GM18499 (cell line): ENCODE measurements around the gene FAM43B.
"Not testable (repeated sequence)": the region's sequence is repeated elsewhere in the genome, so short reads cannot be mapped to it uniquely, and the experiment has no call there.

Experiments used
- ATAC-seq: cut with Tn5 transposase; IDR thresholded peaks from one replicate; pipeline ENCODE4 v1.9.1; 2021; ENCODE audit warnings: moderate number of reproducible peaks; ENCODE audit not compliant: insufficient read depth, unreplicated experiment

FAM43B gene

GRCh38 chr1:20551945-20552727, at the start of gene FAM43B:
Gene FAM43B, plus strand, starts transcription at chr1:20552573. Its CDS starts 401 bp downstream, at chr1:20552974.
- no peak for ATAC-seq

GRCh38 chr1:20505488-20505887, 46.9 kb upstream of the FAM43B start:
- no peak for ATAC-seq

GRCh38 chr1:20507248-20507563, 45.2 kb upstream of the FAM43B start:
- no peak for ATAC-seq

GRCh38 chr1:20507564-20508410, 44.6 kb upstream of the FAM43B start, which contains the start of gene MUL1:
Gene MUL1, minus strand, starts transcription at chr1:20508151. Its CDS starts 127 bp downstream, at chr1:20508024.
- ATAC-seq, result no peak

- ATAC-seq, result no peak
These were observed 44.0 kb upstream of the FAM43B start for GRCh38 chr1:20508411-20508771.

GRCh38 chr1:20511518-20512428, 40.6 kb upstream of the FAM43B start:
- ATAC-seq, result no peak

GRCh38 chr1:20519609-20520262, 32.6 kb upstream of the FAM43B start:
- not testable (repeated sequence) for ATAC-seq

GRCh38 chr1:20521960-20522861, 30.2 kb upstream of the FAM43B start:
- no peak for ATAC-seq

GRCh38 chr1:20526267-20526666, 26.1 kb upstream of the FAM43B start:
- no peak for ATAC-seq

GRCh38 chr1:20528221-20528620, 24.2 kb upstream of the FAM43B start:
- no peak for ATAC-seq

- ATAC-seq, result no peak
These were observed 22.1 kb upstream of the FAM43B start for GRCh38 chr1:20530306-20530705.

- no peak for ATAC-seq
These were observed 21.5 kb upstream of the FAM43B start for GRCh38 chr1:20530901-20531300.

GRCh38 chr1:20533635-20534034, 18.7 kb upstream of the FAM43B start:
- ATAC-seq, result no peak

GRCh38 chr1:20534659-20535417, 17.5 kb upstream of the FAM43B start:
- ATAC-seq, result no peak

- ATAC-seq, result no peak
These were observed 14.1 kb upstream of the FAM43B start for GRCh38 chr1:20538227-20538626.

GRCh38 chr1:20538760-20539551, 13.4 kb upstream of the FAM43B start:
- no peak for ATAC-seq

GRCh38 chr1:20540281-20540680, 12.1 kb upstream of the FAM43B start:
- no peak for ATAC-seq

GRCh38 chr1:20546637-20547036, 5.7 kb upstream of the FAM43B start:
- ATAC-seq, result no peak
